ENCODE results near the gene ATG2A.
A peak's percentile ranks its signal among the peaks of the same experiment; 100 is the strongest.

ATG2A gene

GRCh38 chr11:64923944-64924909 is 7.2 kb upstream of the ATG2A start, which contains the start of gene PPP2R5B:
TSS of gene PPP2R5B (plus strand) at chr11:64924689. CDS start at chr11:64925735, 1,046 bp downstream.
- peak; percentile 50 for DNase-seq

- DNase-seq, result no peak
Observed at GRCh38 chr11:64923151-64923661, 6.2 kb upstream of the ATG2A start.

GRCh38 chr11:64921384-64921783 is 4.4 kb upstream of the ATG2A start:
- no peak for DNase-seq

GRCh38 chr11:64920124-64920523 is 3.1 kb upstream of the ATG2A start:
- no peak for DNase-seq

GRCh38 chr11:64919627-64920026 is 2.6 kb upstream of the ATG2A start:
- no peak for DNase-seq

- no peak for DNase-seq
Observed at GRCh38 chr11:64918017-64918416, 1.0 kb upstream of the ATG2A start.

GRCh38 chr11:64917663-64917995 is 620 bp upstream of the ATG2A start:
- no peak for DNase-seq

GRCh38 chr11:64916040-64916774 is 802 bp downstream of the ATG2A start:
- no peak for DNase-seq

GRCh38 chr11:64915376-64915887 is 1.6 kb downstream of the ATG2A start:
- DNase-seq, result no peak

GRCh38 chr11:64914123-64914522 is 2.9 kb downstream of the ATG2A start:
- no peak for DNase-seq

GRCh38 chr11:64913171-64913727 is 3.8 kb downstream of the ATG2A start:
- no peak for DNase-seq

GRCh38 chr11:64911689-64912088 is 5.3 kb downstream of the ATG2A start:
- DNase-seq, result no peak

- DNase-seq, result no peak
Observed at GRCh38 chr11:64911142-64911541, 5.9 kb downstream of the ATG2A start.

GRCh38 chr11:64910451-64911093 is 6.4 kb downstream of the ATG2A start:
- no peak for DNase-seq

- no peak for DNase-seq
Observed at GRCh38 chr11:64909653-64910343, 7.2 kb downstream of the ATG2A start.

GRCh38 chr11:64908766-64909165 is 8.2 kb downstream of the ATG2A start:
- no peak for DNase-seq

- DNase-seq, result no peak
Observed at GRCh38 chr11:64906314-64906635, 10.7 kb downstream of the ATG2A start.

GRCh38 chr11:64905516-64906313 is 11.3 kb downstream of the ATG2A start:
- no peak for DNase-seq

- DNase-seq, result no peak
Observed at GRCh38 chr11:64903291-64903833, 13.6 kb downstream of the ATG2A start.

GRCh38 chr11:64902102-64902900 is 14.7 kb downstream of the ATG2A start:
- DNase-seq, result no peak
